Nephron progenitor cell (in vitro differentiated cells): ENCODE results near the gene SRA1.

Experiments used
- DNase-seq: peaks from one replicate; pipeline ENCODE4 v3.0.0; 2021
- H3K27ac Mint-ChIP-seq: 2 replicates; pipeline ENCODE4 v1.8.0; 2021; ENCODE audit warnings: mild to moderate bottlenecking, moderate library complexity, mixed read lengths
- H3K27me3 Mint-ChIP-seq: 2 replicates; pipeline ENCODE4 v1.8.0; 2021; ENCODE audit warnings: mild to moderate bottlenecking, low read depth, mixed read lengths; ENCODE audit not compliant: poor library complexity
- H3K36me3 Mint-ChIP-seq: 2 replicates; pipeline ENCODE4 v1.8.0; 2021; ENCODE audit warnings: low read depth, mixed read lengths
- H3K4me1 Mint-ChIP-seq: 2 replicates; pipeline ENCODE4 v1.8.0; 2021; ENCODE audit warnings: mixed read lengths
- H3K4me3 Mint-ChIP-seq: 2 replicates; pipeline ENCODE4 v1.8.0; 2021; ENCODE audit warnings: mild to moderate bottlenecking, moderate library complexity, mixed read lengths
- H3K9me3 Mint-ChIP-seq: 2 replicates; pipeline ENCODE4 v1.8.0; 2021; ENCODE audit warnings: mild to moderate bottlenecking, moderate library complexity, mixed read lengths
- TF ChIP-seq, protein P1 (sequence below): fragments of 200-600 bp; sonication (generic); IDR thresholded peaks from 2 replicates; pipeline ENCODE4 v1.5.0; 2021; ENCODE audit warnings: antibody characterized with exemption

Gene SRA1

GRCh38 chr5:140551872-140552271 lies 5.4 kb downstream of the SRA1 start:
- Mint-ChIP-seq H3K27me3 (no peaks in the 10 kb centered on the region), H3K9me3 (no peaks in the 10 kb centered on the region), H3K4me1 (peaks cover 47% of the 10 kb centered on the region), H3K4me3 (no peak overlapping the region), H3K27ac (no peak overlapping the region), H3K36me3 (peaks cover 48% of the 10 kb centered on the region)
- TF ChIP-seq, protein P1, sequence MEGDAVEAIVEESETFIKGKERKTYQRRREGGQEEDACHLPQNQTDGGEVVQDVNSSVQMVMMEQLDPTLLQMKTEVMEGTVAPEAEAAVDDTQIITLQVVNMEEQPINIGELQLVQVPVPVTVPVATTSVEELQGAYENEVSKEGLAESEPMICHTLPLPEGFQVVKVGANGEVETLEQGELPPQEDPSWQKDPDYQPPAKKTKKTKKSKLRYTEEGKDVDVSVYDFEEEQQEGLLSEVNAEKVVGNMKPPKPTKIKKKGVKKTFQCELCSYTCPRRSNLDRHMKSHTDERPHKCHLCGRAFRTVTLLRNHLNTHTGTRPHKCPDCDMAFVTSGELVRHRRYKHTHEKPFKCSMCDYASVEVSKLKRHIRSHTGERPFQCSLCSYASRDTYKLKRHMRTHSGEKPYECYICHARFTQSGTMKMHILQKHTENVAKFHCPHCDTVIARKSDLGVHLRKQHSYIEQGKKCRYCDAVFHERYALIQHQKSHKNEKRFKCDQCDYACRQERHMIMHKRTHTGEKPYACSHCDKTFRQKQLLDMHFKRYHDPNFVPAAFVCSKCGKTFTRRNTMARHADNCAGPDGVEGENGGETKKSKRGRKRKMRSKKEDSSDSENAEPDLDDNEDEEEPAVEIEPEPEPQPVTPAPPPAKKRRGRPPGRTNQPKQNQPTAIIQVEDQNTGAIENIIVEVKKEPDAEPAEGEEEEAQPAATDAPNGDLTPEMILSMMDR, result no peak
- DNase-seq, result no peak

DNA sequence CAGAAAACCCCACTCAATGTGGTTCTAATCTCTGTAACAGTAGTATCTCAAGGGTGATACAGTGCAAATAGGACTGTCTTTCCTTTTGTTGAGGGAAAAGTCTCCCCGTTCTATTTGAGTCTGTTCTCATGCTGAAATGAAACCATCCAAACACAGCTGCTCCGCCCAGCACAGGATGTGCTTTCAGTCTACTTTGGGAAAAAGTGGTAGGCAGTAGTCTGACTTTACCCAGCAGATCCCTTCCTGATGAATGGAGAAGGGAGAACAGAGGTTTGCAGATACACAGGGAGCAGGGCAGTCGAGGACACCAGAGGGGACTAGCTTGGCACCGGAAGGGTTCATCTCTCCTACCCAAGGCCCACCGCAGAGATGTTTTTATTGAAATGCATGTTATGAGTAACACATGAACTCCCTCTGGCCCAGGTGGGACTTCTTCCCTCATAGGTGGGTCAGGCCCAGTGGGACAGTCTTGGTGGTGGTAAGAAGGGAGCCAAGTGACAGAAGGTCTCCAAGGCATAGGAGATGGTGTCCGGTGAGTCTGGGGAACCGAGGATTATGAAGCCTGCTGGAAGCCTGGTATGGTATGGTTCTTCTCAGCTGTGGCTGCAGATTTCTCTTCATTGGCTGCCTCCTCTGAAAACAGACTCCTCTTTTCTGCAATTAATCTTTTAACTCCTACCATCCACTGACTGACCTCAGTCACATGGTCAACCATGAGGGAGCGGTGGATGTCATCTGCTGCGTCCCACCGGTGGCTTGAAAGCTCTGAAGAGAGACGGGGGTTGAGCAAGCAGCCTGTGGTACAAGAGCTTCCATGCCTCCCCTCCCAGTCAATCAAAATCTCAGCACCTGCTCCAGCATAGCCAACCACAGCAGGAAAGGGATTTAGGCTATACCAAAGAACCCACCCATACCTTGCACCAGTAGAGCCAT lies 6.9 kb downstream of the SRA1 start:
- H3K4me1 Mint-ChIP-seq, result peaks cover 44% of the 10 kb centered on the region
- no peak overlapping the region for H3K4me3 Mint-ChIP-seq
- H3K27me3 Mint-ChIP-seq, result no peaks in the 10 kb centered on the region
- no peaks in the 10 kb centered on the region for H3K9me3 Mint-ChIP-seq
- no peak overlapping the region for H3K27ac Mint-ChIP-seq
- peaks cover 45% of the 10 kb centered on the region for H3K36me3 Mint-ChIP-seq
- no peak for DNase-seq
- TF ChIP-seq, protein P1, result no peak

- Mint-ChIP-seq H3K4me1 (peaks cover 39% of the 10 kb centered on the region), H3K9me3 (no peaks in the 10 kb centered on the region), H3K27me3 (no peaks in the 10 kb centered on the region), H3K27ac (peak overlapping the region; percentile 93), H3K36me3 (peaks cover 45% of the 10 kb centered on the region), H3K4me3 (no peak overlapping the region)
- TF ChIP-seq, protein P1, result no peak
- no peak for DNase-seq
Observed at GRCh38 chr5:140549237-140550144, 7.8 kb downstream of the SRA1 start.

GRCh38 chr5:140548791-140549190 lies 8.5 kb downstream of the SRA1 start:
- H3K4me3 Mint-ChIP-seq, result peak overlapping the region; percentile 77
- peaks cover 48% of the 10 kb centered on the region for H3K36me3 Mint-ChIP-seq
- H3K9me3 Mint-ChIP-seq, result no peaks in the 10 kb centered on the region
- no peak overlapping the region for H3K27ac Mint-ChIP-seq
- H3K4me1 Mint-ChIP-seq, result peaks cover 36% of the 10 kb centered on the region
- no peak for DNase-seq
- no peaks in the 10 kb centered on the region for H3K27me3 Mint-ChIP-seq
- TF ChIP-seq, protein P1, result no peak

GRCh38 chr5:140548300-140548688 lies 9.0 kb downstream of the SRA1 start:
- no peak for DNase-seq
- Mint-ChIP-seq H3K4me3 (peak overlapping the region; percentile 77), H3K4me1 (peaks cover 31% of the 10 kb centered on the region), H3K9me3 (no peaks in the 10 kb centered on the region), H3K27ac (peak overlapping the region; percentile 92), H3K27me3 (no peaks in the 10 kb centered on the region), H3K36me3 (peaks cover 50% of the 10 kb centered on the region)
- TF ChIP-seq, protein P1, result no peak
